ENCODE data around the gene NDUFB4.

- no peak for TF ChIP-seq CTCF (IDR thresholded peaks at IDR 0.05)
- TF ChIP-seq POLR2A (IDR thresholded peaks at IDR 0.05) = no peak
Measured at GRCh38 chr3:120608506-120608905, 12.4 kb downstream of the NDUFB4 start.
